Suppressor macrophage treated with lipopolysaccharide for 4 hours (primary cell): ENCODE data around the gene ANO4.
"Not testable (repeated sequence)": the region's sequence is repeated elsewhere in the genome, so short reads cannot be mapped to it uniquely, and the experiment has no call there.

ENCODE experiments used
- DNase-seq: peaks from one replicate; pipeline ENCODE4 v3.0.0-alpha.2; 2020

The ANO4 gene

DNA sequence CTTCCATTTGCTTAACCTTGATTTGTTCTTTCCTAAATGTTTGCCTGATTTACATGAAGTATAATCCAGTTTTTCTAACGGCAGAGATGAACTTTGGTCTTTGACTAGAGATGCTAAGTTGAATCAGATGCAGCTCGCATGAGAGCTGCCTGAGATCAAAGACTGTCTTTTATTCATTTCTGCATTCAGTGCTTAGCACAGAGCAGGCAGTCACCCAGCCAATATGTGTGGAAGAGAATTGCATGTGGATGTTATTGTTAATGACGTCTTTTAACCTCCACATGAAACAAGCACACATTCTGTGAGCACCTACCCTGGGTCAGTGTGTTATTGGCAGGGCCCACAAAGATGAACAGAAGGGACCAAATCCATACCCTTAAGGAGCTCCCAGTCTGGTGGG lies 316.3 kb downstream of the ANO4 start:
- DNase-seq, result no peak

DNA sequence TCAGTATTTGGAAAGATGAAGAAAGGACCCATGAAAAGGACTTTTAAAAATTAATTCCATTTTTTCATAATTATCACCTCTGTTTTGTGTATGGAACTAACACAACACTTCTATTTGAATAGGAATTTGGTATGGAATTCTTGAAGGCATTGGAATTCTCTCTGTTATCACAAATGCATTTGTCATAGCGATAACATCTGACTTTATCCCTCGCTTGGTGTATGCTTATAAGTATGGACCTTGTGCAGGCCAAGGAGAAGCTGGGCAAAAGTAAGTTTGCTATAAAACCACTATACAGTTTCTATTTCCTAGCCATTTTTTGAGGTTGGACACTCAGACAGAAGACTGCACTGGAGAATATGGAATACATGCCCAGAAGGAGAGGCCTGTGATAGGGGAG lies 316.9 kb downstream of the ANO4 start:
- DNase-seq, result no peak

DNA sequence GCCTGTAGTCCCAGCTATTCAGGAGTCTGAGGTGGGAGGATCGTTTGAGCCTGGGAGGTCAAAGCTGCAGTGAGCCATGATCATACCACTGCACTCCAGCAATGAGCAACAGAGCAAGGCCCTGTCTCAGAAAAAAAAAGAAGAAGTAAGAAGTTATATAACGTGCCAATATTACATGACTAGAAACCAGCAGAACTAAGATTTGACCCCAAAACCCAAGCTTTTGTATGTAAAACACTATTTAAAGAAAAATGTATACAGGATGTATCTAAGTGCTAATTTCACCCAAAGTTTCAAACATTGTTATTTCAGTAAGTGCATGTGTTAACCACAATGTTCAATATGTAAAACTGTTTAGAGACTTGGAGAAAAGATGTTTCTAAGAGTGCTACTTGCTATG lies 320.8 kb downstream of the ANO4 start:
- no peak for DNase-seq

DNA sequence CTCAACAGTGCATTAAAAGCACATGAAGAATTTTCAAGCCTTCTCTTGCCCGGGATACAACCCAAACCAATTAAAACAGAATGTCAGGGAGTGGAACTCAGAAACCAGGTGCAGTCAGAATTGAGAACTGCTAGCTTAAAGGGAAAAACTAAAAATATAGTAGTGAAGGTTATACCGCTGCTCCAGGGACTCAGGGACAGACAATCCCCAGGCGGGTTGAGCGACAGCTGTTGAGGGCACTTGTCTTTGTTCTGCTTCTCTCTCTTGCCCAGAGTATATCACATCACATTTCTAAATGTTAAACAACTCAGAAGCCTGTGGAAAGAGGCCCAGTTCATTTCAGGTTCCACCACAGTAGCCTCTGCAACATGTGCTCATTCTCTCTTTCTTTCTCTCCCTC lies 322.3 kb downstream of the ANO4 start:
- DNase-seq, result no peak

DNA sequence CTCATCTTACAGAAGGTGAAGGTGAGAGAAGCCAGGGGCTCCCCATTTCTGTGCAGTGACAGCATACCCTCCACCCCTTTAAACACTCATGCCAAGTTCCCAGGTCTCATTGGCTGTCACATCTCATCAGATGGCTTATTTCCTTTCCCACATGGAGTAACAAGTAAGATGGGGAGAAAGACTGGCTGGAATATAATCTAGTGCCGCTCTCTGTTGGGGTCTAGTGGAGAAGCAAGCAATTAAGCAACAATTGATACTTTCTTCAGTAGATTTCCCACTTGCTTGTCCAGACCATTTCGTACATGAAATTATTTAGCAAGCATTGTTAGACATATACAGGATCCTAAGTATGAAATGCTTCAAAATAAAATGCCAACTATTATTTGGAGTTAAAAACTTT lies 323.3 kb downstream of the ANO4 start:
- no peak for DNase-seq

DNA sequence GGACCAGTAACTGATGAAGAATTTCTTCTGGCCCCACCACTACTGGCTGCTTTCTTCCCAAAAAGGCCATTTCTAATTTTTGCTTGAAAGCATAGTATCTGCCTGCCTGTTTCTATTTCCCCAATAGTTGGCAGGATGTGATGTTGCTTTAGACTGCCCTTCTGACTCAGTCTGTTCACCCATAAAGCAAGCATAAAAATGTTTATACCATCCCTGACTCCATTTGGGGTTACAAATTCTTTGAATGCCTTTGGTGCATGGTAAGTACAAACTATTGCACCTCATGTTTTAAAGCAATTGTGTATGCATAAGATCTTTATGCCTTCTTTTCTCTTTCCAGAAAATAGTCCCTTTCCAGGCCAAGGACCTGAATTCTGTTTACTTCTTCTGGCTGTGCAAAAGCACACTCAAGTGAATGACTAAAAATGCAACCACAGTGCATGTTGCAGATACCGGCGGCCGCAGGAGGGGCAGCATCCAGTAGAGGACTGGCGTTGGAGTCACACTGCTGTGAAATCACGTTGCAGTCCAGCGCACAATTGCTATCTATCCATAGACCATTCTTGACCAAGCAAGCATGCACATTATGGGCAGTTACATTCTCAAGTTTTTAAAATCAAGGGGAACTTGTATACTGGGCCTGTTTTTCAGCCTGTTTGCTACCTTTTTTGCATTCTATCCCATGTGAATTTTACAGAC lies 333.1 kb downstream of the ANO4 start:
- DNase-seq, result no peak

DNA sequence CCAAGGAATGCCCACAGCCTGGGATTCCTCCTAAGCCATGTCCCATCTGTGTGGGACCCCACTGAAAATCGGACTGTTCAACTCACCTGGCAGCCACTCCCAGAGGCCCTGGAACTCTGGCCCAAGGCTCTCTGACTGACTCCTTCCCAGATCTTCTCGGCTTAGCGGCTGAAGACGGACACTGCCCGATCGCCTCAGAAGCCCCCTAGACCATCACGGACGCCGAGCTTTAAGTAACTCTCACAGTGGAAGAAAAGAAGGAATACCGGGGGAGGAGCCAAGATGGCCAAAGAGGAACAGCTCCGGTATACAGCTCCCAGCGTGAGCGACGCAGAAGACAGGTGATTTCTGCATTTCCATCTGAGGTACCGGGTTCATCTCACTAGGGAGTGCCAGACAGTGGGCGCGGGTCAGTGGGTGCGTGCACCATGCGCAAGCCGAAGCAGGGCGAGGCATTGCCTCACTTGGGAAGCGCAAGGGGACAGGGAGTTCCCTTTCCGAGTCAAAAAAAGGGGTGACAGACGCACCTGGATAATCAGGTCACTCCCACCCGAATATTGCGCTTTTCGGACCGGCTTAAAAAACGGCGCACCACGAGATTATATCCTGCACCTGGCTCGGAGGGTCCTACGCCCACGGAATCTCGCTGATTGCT lies 351.3 kb downstream of the ANO4 start:
- not testable (repeated sequence) for DNase-seq

DNA sequence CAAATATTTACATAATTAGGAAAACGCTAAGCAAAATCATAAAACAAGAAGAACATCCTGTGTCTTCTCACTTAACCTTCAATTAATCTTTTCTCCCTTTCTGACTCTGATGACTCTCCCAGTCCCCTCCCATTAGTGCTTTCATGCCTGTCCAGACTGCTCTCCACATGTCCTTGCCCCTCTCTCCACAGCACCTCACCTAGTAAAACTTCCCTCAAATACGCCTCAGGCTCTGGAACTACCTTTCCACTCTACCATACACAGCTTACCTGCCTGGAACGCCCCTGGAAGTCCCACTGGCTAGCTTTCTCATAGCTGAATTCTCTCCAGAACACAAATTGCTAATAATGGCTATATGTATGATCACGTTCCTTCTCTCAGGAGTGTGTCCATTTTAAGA lies 370.7 kb downstream of the ANO4 start:
- DNase-seq, result no peak

DNA sequence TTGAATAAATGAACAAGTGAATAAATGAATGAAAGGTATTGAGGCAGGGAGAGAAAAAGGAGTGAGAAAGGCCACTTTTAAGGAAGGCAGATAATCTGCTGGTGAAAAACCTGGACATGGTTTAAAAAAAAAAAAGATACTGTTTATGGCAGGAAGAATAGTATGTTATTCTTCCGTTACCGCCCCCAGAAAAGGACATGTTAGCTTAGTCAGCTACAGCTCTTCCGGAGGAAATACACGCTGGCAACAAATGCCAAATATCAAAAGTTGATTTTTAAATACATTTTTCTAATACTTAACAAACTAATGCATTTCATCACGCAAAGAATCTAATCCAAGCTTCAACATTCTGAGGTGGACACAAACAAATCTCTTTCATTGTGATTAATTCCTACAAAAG lies 372.3 kb downstream of the ANO4 start:
- no peak for DNase-seq

DNA sequence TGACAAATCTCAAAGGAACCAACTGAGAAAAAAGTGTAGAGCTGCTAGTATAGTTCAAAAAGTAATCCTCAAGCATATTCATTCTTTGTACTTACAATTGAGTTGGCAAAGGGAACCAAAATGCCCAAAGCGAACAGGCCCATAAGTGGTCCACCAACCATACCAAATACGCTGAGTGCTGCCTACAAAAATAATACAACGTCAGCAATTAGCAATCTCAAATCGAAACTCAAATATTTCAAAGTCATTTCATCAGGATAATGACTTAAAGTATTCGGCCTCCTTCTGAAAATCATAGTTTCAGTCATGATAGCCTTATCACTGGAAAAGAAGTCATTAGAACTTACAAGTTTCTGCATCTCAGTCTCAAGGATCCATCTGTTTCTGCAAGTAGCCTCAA lies 373.4 kb downstream of the ANO4 start:
- no peak for DNase-seq

DNA sequence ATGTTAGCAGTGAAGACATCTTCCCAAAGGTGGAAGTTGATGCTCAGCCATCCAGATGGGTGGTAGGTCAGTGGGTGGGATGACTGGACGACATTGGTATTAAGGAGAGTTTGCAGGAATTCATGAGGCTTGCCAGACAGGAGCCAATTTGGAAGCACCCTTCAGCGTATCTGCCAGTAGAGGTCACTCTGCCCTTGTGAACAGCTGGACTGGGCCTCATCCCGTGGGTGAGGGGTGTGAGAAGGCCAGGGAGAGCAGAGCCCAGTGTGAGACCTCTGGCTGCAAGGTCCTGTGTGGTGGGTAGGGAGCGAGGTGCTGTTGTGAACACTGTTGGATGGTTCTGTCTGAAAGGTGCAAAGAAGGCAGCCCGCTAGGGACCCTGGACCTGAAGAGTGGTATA lies 377.7 kb downstream of the ANO4 start:
- DNase-seq, result peak; percentile 9

DNA sequence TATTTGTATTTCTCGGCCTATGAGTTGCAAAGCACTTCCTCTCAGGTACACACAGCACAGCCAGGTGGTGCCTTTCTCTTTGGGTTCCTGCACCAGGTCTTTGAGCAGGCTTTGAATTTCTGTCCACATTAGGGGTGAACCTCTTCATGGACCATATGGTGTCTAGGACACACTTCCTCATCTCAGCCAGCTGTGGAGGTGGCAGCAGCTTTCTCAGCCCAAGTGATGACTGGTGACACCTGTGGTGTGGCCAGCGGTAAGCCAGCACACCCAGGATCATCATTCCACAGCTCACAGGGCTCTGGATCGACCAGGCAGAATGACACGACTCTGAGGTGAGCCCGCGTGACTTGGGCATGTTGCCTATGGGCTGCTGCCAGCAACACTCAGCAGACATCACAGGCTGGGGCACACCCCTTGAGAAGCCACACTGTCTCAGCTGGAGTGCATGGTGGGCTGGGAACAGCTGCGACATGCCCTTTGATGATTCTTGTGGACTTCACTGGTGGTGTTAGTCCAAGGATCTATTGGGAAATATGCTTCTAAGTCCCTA lies 378.7 kb downstream of the ANO4 start:
- no peak for DNase-seq

DNA sequence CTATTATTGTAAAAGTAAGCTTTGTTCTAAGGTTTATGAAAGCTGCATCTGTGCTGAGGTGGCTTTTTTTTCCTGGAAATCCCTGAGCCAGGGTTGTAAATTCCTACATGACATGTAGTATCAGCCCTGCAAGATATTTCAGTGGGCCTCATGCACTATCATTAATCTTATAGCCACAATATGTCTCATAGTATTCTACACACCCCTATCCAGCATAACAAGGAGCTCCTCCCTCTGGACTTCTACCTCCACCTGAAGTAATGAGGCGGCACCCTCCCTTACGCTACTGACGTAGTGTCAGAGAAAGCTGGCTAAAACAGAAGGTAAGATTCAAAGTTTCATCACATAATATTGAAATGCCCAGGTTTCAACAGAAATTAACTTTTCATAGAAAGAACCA lies 380.0 kb downstream of the ANO4 start:
- no peak for DNase-seq
